ENCODE data around the gene NOTUM. TPM values are rescaled to one million over a fixed set of nuclear protein-coding genes. Genes with fewer than 3 reads are reported as not detected.
"Not testable (repeated sequence)": the region's sequence is repeated elsewhere in the genome, so short reads cannot be mapped to it uniquely, and the experiment has no call there.

NOTUM gene
- total RNA-seq, 1 donor from 2014 or later = under 0.01 TPM

- DNase-seq (ENCODE audit: low read depth in 2 of 2) = no peak
Observed at GRCh38 chr17:81996757-81997441, 35.9 kb upstream of the NOTUM start.

DNA sequence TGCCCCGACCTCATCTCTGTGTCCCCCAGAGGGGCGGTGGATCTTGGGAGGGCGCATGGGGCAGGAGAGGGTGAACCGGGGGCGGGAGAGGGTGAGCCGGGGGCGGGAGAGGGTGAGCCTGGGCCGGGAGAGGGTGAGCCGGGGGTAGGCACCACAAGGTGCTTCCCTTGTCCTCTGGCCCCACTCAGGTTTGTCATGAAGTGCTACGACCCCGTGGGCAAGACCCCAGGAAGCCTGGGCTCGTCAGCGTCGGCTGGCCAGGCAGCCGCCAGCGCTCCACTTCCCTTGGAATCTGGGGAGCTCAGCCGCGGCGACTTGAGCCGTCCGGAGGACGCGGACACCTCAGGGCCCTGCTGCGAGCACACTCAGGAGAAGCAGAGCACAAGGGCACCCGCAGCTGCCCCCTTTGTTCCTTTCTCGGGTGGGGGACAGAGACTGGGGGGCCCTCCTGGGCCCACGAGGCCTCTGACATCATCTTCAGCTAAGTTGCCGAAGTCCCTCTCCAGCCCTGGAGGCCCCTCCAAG is 35.3 kb upstream of the NOTUM start:
- no peak for DNase-seq (ENCODE audit: low read depth in 2 of 2)

- no peak for DNase-seq (ENCODE audit: low read depth in 2 of 2)
Observed at GRCh38 chr17:81995463-81996231, 34.7 kb upstream of the NOTUM start.

- no peak for DNase-seq (ENCODE audit: low read depth in 2 of 2)
Observed at GRCh38 chr17:81994593-81995462, 33.8 kb upstream of the NOTUM start.

DNA sequence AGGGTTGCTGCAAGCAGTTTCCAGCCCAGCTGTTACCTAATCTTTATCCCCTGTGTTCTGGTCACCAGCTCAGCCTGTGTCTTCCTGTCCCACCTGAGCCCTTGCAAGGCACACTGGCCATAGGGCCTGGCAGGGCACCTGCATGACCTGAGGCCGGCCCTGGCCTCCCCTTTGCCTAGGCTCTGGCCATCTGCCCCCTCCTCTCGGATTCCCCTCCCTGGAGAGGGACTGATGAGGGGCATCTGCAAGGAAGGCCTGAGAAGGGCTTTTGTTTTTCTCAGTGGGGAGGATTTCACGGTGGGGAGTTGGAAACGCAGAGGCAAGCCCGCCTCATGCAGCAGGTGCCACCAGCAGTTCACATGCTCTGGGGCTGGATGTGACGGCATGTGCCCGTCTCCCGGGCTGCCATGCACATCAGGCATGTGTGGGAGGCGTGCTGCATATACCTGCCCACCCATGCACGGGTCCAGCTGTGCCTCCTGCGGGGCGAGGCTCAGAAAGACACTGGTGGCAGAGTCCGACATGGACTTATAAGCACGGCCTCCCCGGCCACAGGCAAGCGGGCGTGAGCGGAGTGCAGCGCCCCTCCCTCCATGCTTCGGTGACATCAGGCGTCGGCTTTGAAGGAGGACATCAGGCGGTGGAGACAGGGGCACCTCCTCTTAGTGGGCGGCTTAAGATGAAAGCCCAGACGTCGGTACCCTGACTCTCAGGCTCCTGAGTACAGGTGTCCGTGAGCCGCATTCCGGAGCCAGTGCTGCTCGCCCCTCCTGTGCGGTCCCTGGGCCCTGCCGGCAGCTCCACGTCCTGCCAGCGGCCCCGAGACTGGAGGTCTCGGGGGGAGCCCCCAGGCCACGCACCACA is 33.0 kb upstream of the NOTUM start:
- no peak for DNase-seq (ENCODE audit: low read depth in 2 of 2)

DNA sequence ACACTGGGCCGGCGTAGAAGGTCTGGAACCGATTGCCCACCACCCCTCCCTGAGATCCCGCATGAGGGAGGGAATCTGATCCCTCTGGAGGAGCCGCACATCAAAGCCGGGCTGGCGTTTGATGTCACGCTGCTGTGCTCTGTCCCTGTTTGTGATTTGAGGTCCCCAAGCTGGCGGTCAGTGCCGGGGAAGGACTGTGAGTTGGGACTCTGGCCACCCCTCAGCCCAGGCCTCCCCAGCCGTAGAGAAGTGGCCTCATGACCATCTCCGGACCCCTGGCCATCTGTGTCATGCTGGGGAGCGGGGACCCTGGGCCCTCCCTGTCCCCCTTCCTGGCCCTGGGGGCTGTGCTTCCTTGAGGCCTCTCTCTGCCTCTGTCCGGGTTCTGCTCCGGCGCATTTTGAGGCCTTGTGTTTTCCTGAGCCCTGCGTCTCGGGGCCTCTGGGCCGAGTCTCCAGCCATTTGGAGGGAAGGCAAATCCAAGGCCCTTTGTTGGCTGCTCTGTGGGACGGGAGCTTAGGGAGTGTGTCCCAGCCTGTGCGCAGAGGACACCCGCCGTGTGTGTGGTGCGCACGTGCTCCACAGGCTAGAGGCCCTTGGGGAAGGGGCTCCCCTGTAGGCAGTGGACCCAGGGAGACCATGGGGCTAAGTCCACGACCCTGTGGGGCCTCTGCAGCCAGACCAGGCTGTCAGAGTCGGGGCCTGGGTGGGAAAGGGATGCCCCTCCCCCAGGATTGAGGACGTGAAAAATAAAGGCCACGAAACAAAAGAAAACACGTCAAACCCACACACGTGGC is 31.5 kb upstream of the NOTUM start:
- no peak for DNase-seq (ENCODE audit: low read depth in 2 of 2)

GRCh38 chr17:81991684-81992305 is 30.8 kb upstream of the NOTUM start:
- DNase-seq (ENCODE audit: low read depth in 2 of 2) = peak; percentile 26 to 52

DNA sequence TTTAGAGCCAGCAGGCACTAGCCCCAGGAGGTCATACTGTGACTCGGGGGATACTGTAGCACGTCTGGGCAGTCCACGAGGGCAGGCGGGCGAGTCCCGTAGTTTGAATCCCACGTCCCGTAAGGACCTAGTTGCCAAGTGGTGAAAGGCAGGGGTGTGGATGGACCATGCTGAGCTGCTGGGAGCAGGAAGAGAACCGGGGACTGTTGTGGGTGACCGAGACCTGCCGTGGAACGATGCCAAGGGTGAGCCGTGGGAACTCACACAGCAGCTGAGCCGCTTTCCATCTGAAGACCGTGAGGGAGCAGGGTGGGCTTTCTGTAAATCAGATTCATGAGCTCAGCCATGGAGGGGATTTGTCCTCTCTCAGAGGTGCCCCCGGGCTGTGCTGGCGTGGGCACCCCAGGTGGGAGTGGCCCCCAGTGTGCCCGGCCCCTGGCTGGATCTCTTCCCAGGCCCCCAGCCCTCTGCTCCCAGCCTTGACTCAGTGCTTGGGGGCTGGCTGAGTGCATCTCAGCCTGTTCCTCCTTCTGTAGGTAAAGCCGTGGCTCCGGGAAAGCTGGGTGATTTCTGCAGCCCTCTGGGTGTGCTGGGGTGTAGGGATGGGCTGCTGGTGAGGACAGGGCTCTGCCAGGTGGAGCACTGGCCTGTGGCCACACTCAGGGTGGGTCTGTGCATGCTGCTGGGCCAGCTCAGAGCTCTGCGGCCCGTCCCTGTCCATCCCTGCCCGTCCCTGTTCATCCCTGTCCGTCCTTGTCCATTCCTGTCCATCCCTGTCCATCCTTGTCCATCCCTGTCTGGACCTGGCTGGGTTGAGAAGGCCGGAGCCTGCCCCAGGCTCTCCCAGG is 30.1 kb upstream of the NOTUM start:
- DNase-seq (ENCODE audit: low read depth in 2 of 2) = no peak

DNA sequence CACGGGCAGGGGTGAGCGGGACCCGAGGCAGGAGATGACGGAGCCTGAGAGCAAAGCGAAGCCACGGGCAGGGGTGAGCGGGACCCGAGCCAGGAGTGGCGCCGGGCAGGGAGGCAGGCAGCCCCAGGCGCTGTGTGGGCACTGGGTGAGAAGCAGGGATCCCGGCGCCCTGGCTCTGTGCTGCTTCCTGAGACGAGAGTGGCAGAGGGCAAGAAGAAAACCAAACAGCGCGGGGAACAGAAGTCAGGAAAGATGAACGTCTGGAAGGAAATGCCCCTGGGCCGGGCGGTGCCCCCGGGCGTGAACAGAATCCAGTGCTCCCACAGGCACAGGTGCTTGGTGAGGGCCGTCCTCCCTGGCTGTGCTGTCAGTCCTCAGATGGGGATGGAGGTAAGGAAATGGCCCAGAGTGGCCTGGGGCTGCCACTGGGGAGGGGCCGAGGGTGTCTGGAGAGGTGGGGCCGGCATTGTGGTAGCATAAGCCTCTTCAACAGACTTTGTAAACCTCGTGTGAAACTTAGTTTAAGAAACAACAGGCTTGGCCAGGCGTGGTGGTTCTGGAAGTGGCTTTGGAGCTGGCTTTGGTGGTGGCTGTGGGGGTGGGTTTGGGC is 26.3 kb upstream of the NOTUM start:
- no peak for DNase-seq (ENCODE audit: low read depth in 2 of 2)

DNA sequence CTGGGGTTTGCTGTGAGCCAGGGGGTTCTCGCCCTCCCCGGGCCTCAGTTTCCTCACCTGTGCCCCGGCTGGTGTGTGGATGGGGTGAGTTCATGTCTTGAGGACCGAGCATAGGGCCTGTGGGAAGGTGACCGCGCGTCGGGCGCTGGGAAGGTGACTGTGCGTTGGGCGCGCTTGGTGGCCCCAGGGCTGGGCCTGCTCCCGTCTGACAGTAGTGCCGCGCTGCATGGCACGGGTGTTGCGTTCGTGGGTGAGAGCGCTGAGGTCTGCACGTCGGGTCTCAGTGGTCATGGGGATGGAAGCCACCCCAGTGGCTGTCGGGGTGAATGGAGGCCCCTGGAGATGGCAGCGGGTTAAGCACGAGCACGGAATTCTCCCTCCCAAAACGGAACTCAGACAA is 25.6 kb upstream of the NOTUM start:
- no peak for DNase-seq (ENCODE audit: low read depth in 2 of 2)

DNA sequence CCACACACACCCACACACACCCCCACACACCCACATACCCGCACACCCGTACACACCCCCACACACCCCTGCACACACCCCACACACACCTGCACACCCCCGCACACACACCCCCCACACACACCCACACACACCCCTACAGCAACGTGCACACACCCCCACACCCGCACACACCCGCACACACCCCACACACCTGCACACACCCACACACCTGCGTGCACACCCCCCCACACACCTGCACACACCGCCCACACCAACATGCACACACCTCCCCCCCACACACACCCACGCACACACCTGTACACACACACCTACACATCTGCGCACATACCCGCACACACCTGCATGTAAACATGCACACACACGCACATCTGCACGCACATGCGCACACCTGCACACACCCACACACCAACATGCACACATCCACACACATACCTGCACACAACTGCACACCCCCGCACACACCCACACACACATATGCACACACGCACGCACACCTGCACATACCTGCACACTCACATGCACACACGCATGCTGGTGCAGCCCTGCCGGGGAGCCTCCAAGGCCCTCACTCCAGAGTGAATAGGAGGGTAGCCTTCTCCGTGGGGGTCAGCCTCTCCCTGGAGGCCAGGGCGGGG is 23.9 kb upstream of the NOTUM start:
- no peak for DNase-seq (ENCODE audit: low read depth in 2 of 2)

DNA sequence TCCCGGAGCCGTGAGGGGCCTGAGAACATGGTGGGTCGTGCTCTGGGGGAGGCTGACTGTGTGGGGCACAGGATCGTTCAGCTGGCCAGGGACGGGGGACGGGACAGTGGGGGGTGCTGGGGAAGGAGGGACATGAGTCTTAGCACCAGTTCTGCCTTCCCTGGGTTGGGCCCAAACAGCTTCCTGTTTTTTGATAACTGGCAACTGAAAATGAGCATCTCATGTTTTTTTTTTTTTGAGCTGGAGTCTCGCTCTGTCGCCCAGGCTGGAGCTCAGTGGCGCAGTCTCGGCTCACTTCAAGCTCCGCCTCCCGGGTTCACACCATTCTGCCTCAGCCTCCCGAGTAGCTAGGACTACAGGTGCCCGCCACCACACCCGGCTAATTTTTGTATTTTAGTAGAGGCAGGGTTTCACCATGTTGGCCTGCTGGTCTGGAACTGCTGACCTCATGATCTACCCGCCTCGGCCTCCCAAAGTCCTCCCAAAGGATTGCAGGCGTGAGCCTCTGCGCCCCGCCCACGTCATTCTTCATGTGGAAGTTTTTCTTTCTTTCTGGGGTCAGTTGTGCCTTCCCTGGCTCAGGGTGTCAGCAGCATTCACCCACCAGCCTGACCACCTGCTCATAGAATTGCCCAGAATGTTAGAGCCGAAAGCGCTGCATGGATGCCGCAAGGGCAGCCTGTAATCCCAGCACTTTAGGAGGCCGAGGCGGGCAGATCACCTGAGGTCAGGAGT is 22.8 kb upstream of the NOTUM start:
- DNase-seq (ENCODE audit: low read depth in 2 of 2) = no peak

DNA sequence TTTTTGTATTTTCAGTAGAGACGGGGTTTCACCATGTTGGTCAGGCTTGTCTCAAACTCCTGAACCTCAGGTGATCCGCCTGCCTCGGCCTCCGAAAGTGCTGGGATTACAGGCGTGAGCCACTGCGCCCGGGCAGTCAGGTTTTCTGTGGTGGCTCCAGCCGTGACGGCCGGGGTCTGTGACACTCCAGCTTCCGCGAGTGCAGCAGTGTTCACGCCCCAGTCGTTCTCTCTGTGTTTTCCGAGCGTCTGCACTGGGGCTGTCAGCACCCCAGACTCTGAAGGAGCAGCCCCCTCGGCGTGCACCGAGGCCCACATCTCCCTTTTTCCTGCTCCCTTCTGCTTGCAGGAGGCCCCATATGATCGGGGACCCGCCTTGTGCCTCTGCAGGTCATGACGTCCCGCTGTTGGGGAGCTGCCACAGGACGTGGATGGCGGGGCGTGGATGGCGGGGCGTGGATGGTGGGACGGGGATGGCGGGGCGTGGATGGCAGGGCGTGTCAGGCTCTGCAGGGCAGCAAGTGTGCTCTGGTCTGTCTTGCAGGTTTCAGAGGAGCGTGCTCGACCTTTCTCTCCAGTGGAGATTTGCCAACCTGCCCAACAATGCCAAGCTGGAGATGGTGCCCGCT is 22.1 kb upstream of the NOTUM start:
- no peak for DNase-seq (ENCODE audit: low read depth in 2 of 2)

DNA sequence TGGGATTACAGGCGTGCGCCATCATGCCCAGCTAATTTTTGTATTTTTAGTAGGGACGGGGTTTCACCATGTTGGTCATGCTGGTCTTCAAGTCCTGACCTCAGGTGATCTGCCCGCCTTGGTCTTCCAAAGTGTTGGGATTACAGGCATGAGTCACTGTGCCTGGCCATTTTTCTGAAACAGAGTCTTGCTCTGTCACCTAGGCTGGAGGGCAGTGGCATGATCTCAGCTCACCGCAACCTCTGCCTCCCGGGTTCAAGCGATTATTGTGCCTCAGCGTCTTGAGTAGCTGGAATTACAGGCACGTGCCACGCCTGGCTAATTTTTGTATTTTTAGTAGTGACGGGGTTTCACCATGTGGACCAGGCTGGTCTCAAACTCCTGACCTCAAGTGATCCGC is 20.5 kb upstream of the NOTUM start:
- not testable (repeated sequence) for DNase-seq (ENCODE audit: low read depth in 2 of 2)

- no peak for DNase-seq (ENCODE audit: low read depth in 2 of 2)
Observed at GRCh38 chr17:81980707-81981343, 19.8 kb upstream of the NOTUM start.

- DNase-seq (ENCODE audit: low read depth in 2 of 2) = no peak
Observed at GRCh38 chr17:81980122-81980521, 19.1 kb upstream of the NOTUM start.

All from dermis microvascular lymphatic vessel endothelial cell (primary cell).